ENCODE data around the gene SCYGR1.
"Not testable (repeated sequence)": the region's sequence is repeated elsewhere in the genome, so short reads cannot be mapped to it uniquely, and the experiment has no call there.

SCYGR1 gene

GRCh38 chr2:227394401-227394800 lies 6.7 kb upstream of the SCYGR1 start:
- in situ Hi-C loops (cut with MboI; ENCODE audit: low sequenced_read_pairs), result no loop called here

GRCh38 chr2:227390468-227391256 lies 2.9 kb upstream of the SCYGR1 start:
- Histone ChIP-seq H3K27me3 (ENCODE audit: low read depth) (no peaks in the 10 kb centered on the region), H3K9me3 (no peaks in the 10 kb centered on the region), H3K36me3 (replicated peaks) (no peaks in the 10 kb centered on the region), H3K4me3 (no peak overlapping the region), H3K4me1 (no peaks in the 10 kb centered on the region)
- in situ Hi-C loops (cut with MboI; ENCODE audit: low sequenced_read_pairs), result no loop called here
- no peak for DNase-seq (ENCODE audit: low spot score in 2 of 2)

More at GRCh38 chr2:227394401-227394800, 6.7 kb upstream of the SCYGR1 start:
- Histone ChIP-seq H3K4me1 (no peaks in the 10 kb centered on the region), H3K9me3 (no peaks in the 10 kb centered on the region), H3K36me3 (replicated peaks) (no peaks in the 10 kb centered on the region), H3K4me3 (no peak overlapping the region), H3K27me3 (ENCODE audit: low read depth) (no peaks in the 10 kb centered on the region)
- no peak for DNase-seq (ENCODE audit: low spot score in 2 of 2)

- in situ Hi-C loops (cut with MboI; ENCODE audit: low sequenced_read_pairs), result no loop called here
- no peak overlapping the region for H3K4me3 ChIP-seq
- DNase-seq (ENCODE audit: low spot score in 2 of 2), result no peak
Observed at GRCh38 chr2:227389661-227390060, 1.9 kb upstream of the SCYGR1 start.

GRCh38 chr2:227389231-227389630 lies 1.5 kb upstream of the SCYGR1 start:
- Histone ChIP-seq H3K4me1 (no peaks in the 10 kb centered on the region), H3K27me3 (ENCODE audit: low read depth) (no peaks in the 10 kb centered on the region), H3K9me3 (no peaks in the 10 kb centered on the region), H3K4me3 (no peak overlapping the region), H3K36me3 (replicated peaks) (no peaks in the 10 kb centered on the region)
- DNase-seq (ENCODE audit: low spot score in 2 of 2), result no peak
- in situ Hi-C loops (cut with MboI; ENCODE audit: low sequenced_read_pairs), result no loop called here

More at GRCh38 chr2:227389661-227390060, 1.9 kb upstream of the SCYGR1 start:
- Histone ChIP-seq H3K9me3 (no peaks in the 10 kb centered on the region), H3K27me3 (ENCODE audit: low read depth) (no peaks in the 10 kb centered on the region), H3K4me1 (no peaks in the 10 kb centered on the region), H3K36me3 (replicated peaks) (no peaks in the 10 kb centered on the region)

- Histone ChIP-seq H3K27me3 (ENCODE audit: low read depth) (no peaks in the 10 kb centered on the region), H3K9me3 (no peaks in the 10 kb centered on the region), H3K4me1 (no peaks in the 10 kb centered on the region), H3K4me3 (no peak overlapping the region), H3K36me3 (replicated peaks) (no peaks in the 10 kb centered on the region)
- DNase-seq (ENCODE audit: low spot score in 2 of 2), result no peak
- in situ Hi-C loops (cut with MboI; ENCODE audit: low sequenced_read_pairs), result no loop called here
Observed at GRCh38 chr2:227388537-227389011, 825 bp upstream of the SCYGR1 start.

GRCh38 chr2:227386630-227387029 lies 1.1 kb downstream of the SCYGR1 start:
- Histone ChIP-seq H3K36me3 (replicated peaks) (no peaks in the 10 kb centered on the region), H3K9me3 (no peaks in the 10 kb centered on the region), H3K4me1 (no peaks in the 10 kb centered on the region), H3K4me3 (no peak overlapping the region), H3K27me3 (ENCODE audit: low read depth) (no peaks in the 10 kb centered on the region)
- in situ Hi-C loops (cut with MboI; ENCODE audit: low sequenced_read_pairs), result no loop called here
- DNase-seq (ENCODE audit: low spot score in 2 of 2), result no peak

- Histone ChIP-seq H3K36me3 (replicated peaks) (no peaks in the 10 kb centered on the region), H3K4me3 (no peak overlapping the region), H3K27me3 (ENCODE audit: low read depth) (no peaks in the 10 kb centered on the region), H3K4me1 (no peaks in the 10 kb centered on the region), H3K9me3 (no peaks in the 10 kb centered on the region)
- DNase-seq (ENCODE audit: low spot score in 2 of 2), result no peak
- in situ Hi-C loops (cut with MboI; ENCODE audit: low sequenced_read_pairs), result no loop called here
Observed at GRCh38 chr2:227383686-227384085, 4.1 kb downstream of the SCYGR1 start.

GRCh38 chr2:227382241-227382835 lies 5.4 kb downstream of the SCYGR1 start:
- H3K9me3 ChIP-seq; DNase-seq (ENCODE audit: low spot score in 2 of 2); H3K4me1 ChIP-seq; H3K36me3 ChIP-seq (replicated peaks); H3K4me3 ChIP-seq; H3K27me3 ChIP-seq (ENCODE audit: low read depth); in situ Hi-C loops (cut with MboI; ENCODE audit: low sequenced_read_pairs): not testable (repeated sequence)

- H3K27me3 ChIP-seq (ENCODE audit: low read depth), result no peaks in the 10 kb centered on the region
- in situ Hi-C loops (cut with MboI; ENCODE audit: low sequenced_read_pairs), result no loop called here
Observed at GRCh38 chr2:227379095-227379494, 8.7 kb downstream of the SCYGR1 start, which contains the start of gene TM4SF20. Gene TM4SF20, minus strand, starts transcription at chr2:227379306. Its CDS starts 38 bp downstream, at chr2:227379268.

GRCh38 chr2:227378371-227378782 lies 9.4 kb downstream of the SCYGR1 start:
- H3K36me3 ChIP-seq (replicated peaks), result no peaks in the 10 kb centered on the region
- peaks cover 5% of the 10 kb centered on the region; the same call in 1 of the 2 replicates for H3K4me1 ChIP-seq
- no peaks in the 10 kb centered on the region for H3K9me3 ChIP-seq
- no peaks in the 10 kb centered on the region for H3K27me3 ChIP-seq (ENCODE audit: low read depth)
- H3K4me3 ChIP-seq, result no peak overlapping the region
- in situ Hi-C loops (cut with MboI; ENCODE audit: low sequenced_read_pairs), result no loop called here
- no peak for DNase-seq (ENCODE audit: low spot score in 2 of 2)

More at GRCh38 chr2:227379095-227379494, 8.7 kb downstream of the SCYGR1 start, which contains the start of gene TM4SF20:
- H3K9me3 ChIP-seq, result no peaks in the 10 kb centered on the region
- peaks cover 5% of the 10 kb centered on the region; the same call in 1 of the 2 replicates for H3K4me1 ChIP-seq
- no peaks in the 10 kb centered on the region for H3K36me3 ChIP-seq (replicated peaks)
- H3K4me3 ChIP-seq, result no peak within 1 kb of the TSS
- DNase-seq (ENCODE audit: low spot score in 2 of 2), result no peak

GRCh38 chr2:227377467-227378351 lies 10.0 kb downstream of the SCYGR1 start:
- no peaks in the 10 kb centered on the region for H3K9me3 ChIP-seq
- no peaks in the 10 kb centered on the region for H3K36me3 ChIP-seq (replicated peaks)
- in situ Hi-C loops (cut with MboI; ENCODE audit: low sequenced_read_pairs), result no loop called here
- peaks cover 5% of the 10 kb centered on the region; the same call in 1 of the 2 replicates for H3K4me1 ChIP-seq
- no peak for DNase-seq (ENCODE audit: low spot score in 2 of 2)
- no peak overlapping the region for H3K4me3 ChIP-seq
- no peaks in the 10 kb centered on the region for H3K27me3 ChIP-seq (ENCODE audit: low read depth)

GRCh38 chr2:227376656-227377396 lies 10.9 kb downstream of the SCYGR1 start:
- Histone ChIP-seq H3K27me3 (ENCODE audit: low read depth) (no peaks in the 10 kb centered on the region), H3K9me3 (no peaks in the 10 kb centered on the region), H3K4me1 (peaks cover 5% of the 10 kb centered on the region; the same call in 1 of the 2 replicates), H3K4me3 (no peak overlapping the region), H3K36me3 (replicated peaks) (no peaks in the 10 kb centered on the region)
- in situ Hi-C loops (cut with MboI; ENCODE audit: low sequenced_read_pairs), result no loop called here
- peak in 1 of 2 experiments; percentile 32 for DNase-seq (ENCODE audit: low spot score in 2 of 2)

- peaks cover 5% of the 10 kb centered on the region; the same call in 1 of the 2 replicates for H3K4me1 ChIP-seq
- H3K36me3 ChIP-seq (replicated peaks), result no peaks in the 10 kb centered on the region
- H3K27me3 ChIP-seq (ENCODE audit: low read depth), result no peaks in the 10 kb centered on the region
- peak in 1 of 2 experiments; percentile 22 for DNase-seq (ENCODE audit: low spot score in 2 of 2)
- no peak overlapping the region for H3K4me3 ChIP-seq
- in situ Hi-C loops (cut with MboI; ENCODE audit: low sequenced_read_pairs), result loop anchor here (25.0 kb wide), 1 partner anchor 237 kb away; no protein-coding TSS in a partner anchor
- no peaks in the 10 kb centered on the region for H3K9me3 ChIP-seq
Observed at GRCh38 chr2:227374158-227374557, 13.6 kb downstream of the SCYGR1 start.
